Retinal pigment epithelial cell (primary cell): ENCODE data around the gene HLCS.

Experiments
- DNase-seq: peaks from one replicate; pipeline ENCODE4 v3.0.0-alpha.2; 2010; ENCODE audit warnings: low read depth
- H3K4me3 ChIP-seq: 2 replicates; pipeline ENCODE4 v1.5.1; 2011; ENCODE audit warnings: mild to moderate bottlenecking, low read length, control low read depth, moderate library complexity
- TF ChIP-seq, protein P1 (sequence below): conservative IDR thresholded peaks from 2 replicates; pipeline ENCODE4 v1.5.1; 2011; ENCODE audit warnings: low read depth, low read length, control low read depth, inconsistent platforms

Gene HLCS

GRCh38 chr21:36945496-36946138, 20.9 kb downstream of the HLCS start:
- no peak for DNase-seq
- TF ChIP-seq, protein P1, sequence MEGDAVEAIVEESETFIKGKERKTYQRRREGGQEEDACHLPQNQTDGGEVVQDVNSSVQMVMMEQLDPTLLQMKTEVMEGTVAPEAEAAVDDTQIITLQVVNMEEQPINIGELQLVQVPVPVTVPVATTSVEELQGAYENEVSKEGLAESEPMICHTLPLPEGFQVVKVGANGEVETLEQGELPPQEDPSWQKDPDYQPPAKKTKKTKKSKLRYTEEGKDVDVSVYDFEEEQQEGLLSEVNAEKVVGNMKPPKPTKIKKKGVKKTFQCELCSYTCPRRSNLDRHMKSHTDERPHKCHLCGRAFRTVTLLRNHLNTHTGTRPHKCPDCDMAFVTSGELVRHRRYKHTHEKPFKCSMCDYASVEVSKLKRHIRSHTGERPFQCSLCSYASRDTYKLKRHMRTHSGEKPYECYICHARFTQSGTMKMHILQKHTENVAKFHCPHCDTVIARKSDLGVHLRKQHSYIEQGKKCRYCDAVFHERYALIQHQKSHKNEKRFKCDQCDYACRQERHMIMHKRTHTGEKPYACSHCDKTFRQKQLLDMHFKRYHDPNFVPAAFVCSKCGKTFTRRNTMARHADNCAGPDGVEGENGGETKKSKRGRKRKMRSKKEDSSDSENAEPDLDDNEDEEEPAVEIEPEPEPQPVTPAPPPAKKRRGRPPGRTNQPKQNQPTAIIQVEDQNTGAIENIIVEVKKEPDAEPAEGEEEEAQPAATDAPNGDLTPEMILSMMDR: no peak
- H3K4me3 ChIP-seq: no peak overlapping the region

DNA sequence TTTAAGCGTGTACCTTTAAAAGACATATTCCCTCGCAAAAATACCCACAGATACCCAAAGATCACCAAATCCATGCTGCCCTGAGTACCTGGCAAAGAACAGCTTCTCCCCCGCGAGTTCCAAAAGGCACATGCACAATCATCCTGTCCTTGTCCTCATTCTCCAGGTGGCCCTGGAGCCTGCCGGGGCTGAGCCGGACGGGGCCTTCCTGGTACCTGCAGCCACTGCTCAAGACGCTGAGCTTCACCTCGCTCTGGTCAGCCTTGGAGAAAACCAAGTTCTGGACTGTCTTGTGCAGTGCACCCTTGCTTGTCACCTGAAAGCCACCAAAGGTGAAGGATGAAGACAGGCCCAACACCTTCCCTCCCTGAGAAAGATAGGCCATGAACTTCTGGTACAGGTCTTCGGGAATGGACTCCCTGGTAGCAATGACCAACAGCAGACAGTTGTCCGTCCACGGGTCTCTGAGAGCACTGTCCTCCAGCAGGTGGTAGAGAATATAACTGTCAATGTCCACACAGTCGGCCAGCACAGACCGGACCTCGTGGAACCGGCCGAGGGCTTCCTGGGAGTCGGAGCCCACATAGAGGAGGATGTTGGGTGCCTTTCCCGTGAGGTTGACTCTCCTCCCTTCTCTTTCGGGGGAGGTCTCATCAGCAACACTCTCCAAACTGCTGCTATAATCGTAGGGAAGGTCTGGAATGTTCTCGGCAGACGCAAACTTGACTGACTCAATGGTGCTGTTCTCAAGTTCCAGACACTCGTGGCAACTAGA, 29.9 kb downstream of the HLCS start:
- TF ChIP-seq, protein P1: no peak
- H3K4me3 ChIP-seq: no peak overlapping the region
- no peak for DNase-seq

DNA sequence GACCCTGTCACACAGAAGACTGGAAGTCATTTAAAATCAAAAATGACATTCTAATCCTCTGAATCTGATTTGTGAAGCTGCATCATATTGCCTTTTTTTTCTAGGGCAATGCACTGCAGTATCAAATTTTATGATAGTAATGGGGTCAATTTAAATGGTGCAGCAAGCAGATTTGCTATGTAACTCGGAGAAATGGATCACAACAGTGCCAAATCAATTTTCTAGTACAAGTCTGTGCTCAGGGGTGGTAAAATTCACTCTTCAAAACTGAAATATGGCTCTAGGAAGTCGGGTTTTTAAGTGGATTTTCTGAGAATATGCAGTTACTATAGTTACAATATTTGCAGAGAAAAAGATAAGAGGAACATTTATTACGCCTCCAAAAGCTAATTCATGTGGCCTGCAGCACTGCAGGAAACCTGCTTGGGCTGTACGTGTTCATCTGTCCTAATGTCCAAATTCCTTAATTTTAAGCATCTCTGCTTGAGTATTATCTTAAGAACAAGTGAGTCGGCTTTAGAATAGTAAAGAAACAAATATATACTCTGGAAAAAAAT, 31.5 kb downstream of the HLCS start:
- no peak for DNase-seq
- H3K4me3 ChIP-seq: no peak overlapping the region
- TF ChIP-seq, protein P1: no peak

GRCh38 chr21:36932161-36932816, 34.2 kb downstream of the HLCS start:
- TF ChIP-seq, protein P1: no peak
- no peak overlapping the region for H3K4me3 ChIP-seq
- DNase-seq: no peak

GRCh38 chr21:36929622-36930021, 36.8 kb downstream of the HLCS start:
- no peak overlapping the region for H3K4me3 ChIP-seq
- TF ChIP-seq, protein P1: no peak
- DNase-seq: no peak

- TF ChIP-seq, protein P1: no peak
- no peak overlapping the region for H3K4me3 ChIP-seq
- no peak for DNase-seq
Measured at GRCh38 chr21:36928960-36929359, 37.5 kb downstream of the HLCS start.
